DOHH2 (cell line): ENCODE data around the gene PMS1.

ENCODE experiments used
- H3F3A ChIP-seq: fragments of 200-600 bp; sonication (generic), shearing (Covaris generic); 2 replicates; pipeline ENCODE4 v1.6.0; 2016; ENCODE audit warnings: antibody characterized with exemption, mild to moderate bottlenecking; ENCODE audit not compliant: control insufficient read depth, insufficient read depth
- H3K27ac ChIP-seq: fragments of 200-600 bp; sonication (generic); 2 replicates; pipeline ENCODE4 v1.5.1; 2014; ENCODE audit warnings: low read depth, mild to moderate bottlenecking, low read length, moderate library complexity
- H3K27me3 ChIP-seq: fragments of 200-600 bp; sonication (generic); 2 replicates; pipeline ENCODE4 v1.6.1; 2014; ENCODE audit warnings: mild to moderate bottlenecking, low read length, mixed read lengths; ENCODE audit not compliant: control insufficient read depth
- H3K36me3 ChIP-seq: fragments of 200-600 bp; sonication (generic); 2 replicates; pipeline ENCODE4 v1.6.1; 2014; ENCODE audit warnings: mild to moderate bottlenecking, low read length, moderate library complexity, mixed read lengths; ENCODE audit not compliant: control insufficient read depth
- H3K4me1 ChIP-seq: fragments of 200-600 bp; sonication (generic); 2 replicates; pipeline ENCODE4 v1.6.1; 2014; ENCODE audit warnings: mild to moderate bottlenecking, low read length, mixed read lengths; ENCODE audit not compliant: control insufficient read depth
- H3K4me2 ChIP-seq: fragments of 200-600 bp; sonication (generic); 2 replicates; pipeline ENCODE4 v1.6.0; 2014; ENCODE audit warnings: mild to moderate bottlenecking, low read length, moderate library complexity
- H3K4me3 ChIP-seq: fragments of 200-600 bp; sonication (generic); 2 replicates; pipeline ENCODE4 v1.5.1; 2014; ENCODE audit warnings: mild to moderate bottlenecking, low read length, mixed read lengths
- H3K79me2 ChIP-seq: fragments of 200-600 bp; sonication (generic); 2 replicates; pipeline ENCODE4 v1.6.1; 2014; ENCODE audit warnings: mild to moderate bottlenecking, low read length, mixed read lengths; ENCODE audit not compliant: control insufficient read depth
- H3K9me2 ChIP-seq: fragments of 200-600 bp; sonication (generic); replicated peaks from 2 replicates; pipeline ENCODE4 v1.6.1; 2014; ENCODE audit warnings: mild to moderate bottlenecking, low read length, mixed read lengths; ENCODE audit not compliant: control insufficient read depth
- H3K9me3 ChIP-seq: fragments of 200-600 bp; sonication (generic); 2 replicates; pipeline ENCODE4 v1.6.1; 2014; ENCODE audit warnings: antibody characterized with exemption, low read length, mixed read lengths; ENCODE audit not compliant: control insufficient read depth, insufficient read depth
- H4K20me1 ChIP-seq: fragments of 200-600 bp; sonication (generic); 2 replicates; pipeline ENCODE4 v1.6.0; 2014; ENCODE audit warnings: low read depth, mild to moderate bottlenecking, antibody characterized with exemption, low read length, moderate library complexity; ENCODE audit not compliant: control insufficient read depth, insufficient read depth
- CTCF ChIP-seq: fragments of 200-600 bp; sonication (generic); IDR thresholded peaks from one replicate; pipeline ENCODE4 v1.5.1; 2014; ENCODE audit warnings: antibody characterized with exemption, mild to moderate bottlenecking, low read depth, low read length; ENCODE audit not compliant: poor library complexity, severe bottlenecking
- EZH2phosphoT487 ChIP-seq: fragments of 200-600 bp; sonication (generic); IDR thresholded peaks from 2 replicates; pipeline ENCODE4 v1.6.1; 2017; ENCODE audit warnings: borderline replicate concordance, mild to moderate bottlenecking, antibody characterized with exemption, low read length, moderate library complexity, mixed read lengths

The PMS1 gene

GRCh38 chr2:189837326-189837725 lies 53.1 kb downstream of the PMS1 start:
- no peaks in the 10 kb centered on the region for H3K27me3 ChIP-seq
- H3K27ac ChIP-seq = no peak overlapping the region
- no peaks in the 10 kb centered on the region for H3K9me2 ChIP-seq
- no peak overlapping the region for H3K4me2 ChIP-seq
- no peak overlapping the region for H3K4me3 ChIP-seq
- H4K20me1 ChIP-seq = no peaks in the 10 kb centered on the region
- no peaks in the 10 kb centered on the region for H3K79me2 ChIP-seq
- no peaks in the 10 kb centered on the region for H3K4me1 ChIP-seq
- peaks cover 26% of the 10 kb centered on the region for H3K36me3 ChIP-seq
- TF ChIP-seq EZH2phosphoT487 (no peak), CTCF (no peak)
- no peaks in the 10 kb centered on the region for H3K9me3 ChIP-seq
- no peaks in the 10 kb centered on the region for H3F3A ChIP-seq

GRCh38 chr2:189841019-189841418 lies 56.8 kb downstream of the PMS1 start:
- Histone ChIP-seq H3F3A (no peaks in the 10 kb centered on the region), H3K4me1 (no peaks in the 10 kb centered on the region), H3K9me2 (no peaks in the 10 kb centered on the region), H4K20me1 (no peaks in the 10 kb centered on the region), H3K27me3 (no peaks in the 10 kb centered on the region), H3K79me2 (no peaks in the 10 kb centered on the region), H3K4me3 (no peak overlapping the region), H3K27ac (no peak overlapping the region), H3K4me2 (no peak overlapping the region), H3K9me3 (no peaks in the 10 kb centered on the region), H3K36me3 (peaks cover 41% of the 10 kb centered on the region)
- TF ChIP-seq CTCF (no peak), EZH2phosphoT487 (no peak)

- H3K4me3 ChIP-seq = no peak overlapping the region
- H3K27ac ChIP-seq = no peak overlapping the region
- no peaks in the 10 kb centered on the region for H3K27me3 ChIP-seq
- H4K20me1 ChIP-seq = no peaks in the 10 kb centered on the region
- no peaks in the 10 kb centered on the region for H3F3A ChIP-seq
- peaks cover 65% of the 10 kb centered on the region for H3K36me3 ChIP-seq
- H3K4me2 ChIP-seq = no peak overlapping the region
- no peaks in the 10 kb centered on the region for H3K4me1 ChIP-seq
- H3K79me2 ChIP-seq = no peaks in the 10 kb centered on the region
- TF ChIP-seq EZH2phosphoT487 (no peak), CTCF (no peak)
- no peaks in the 10 kb centered on the region for H3K9me3 ChIP-seq
- H3K9me2 ChIP-seq = no peaks in the 10 kb centered on the region
Observed at GRCh38 chr2:189848276-189848675, 64.0 kb downstream of the PMS1 start.

- H3K36me3 ChIP-seq = peaks cover 65% of the 10 kb centered on the region
- no peaks in the 10 kb centered on the region for H3K4me1 ChIP-seq
- no peaks in the 10 kb centered on the region for H3K9me3 ChIP-seq
- TF ChIP-seq CTCF = no peak
- TF ChIP-seq EZH2phosphoT487 = no peak
- no peak overlapping the region for H3K27ac ChIP-seq
- no peaks in the 10 kb centered on the region for H3K27me3 ChIP-seq
- H3K9me2 ChIP-seq = no peaks in the 10 kb centered on the region
- no peaks in the 10 kb centered on the region for H4K20me1 ChIP-seq
- no peak overlapping the region for H3K4me2 ChIP-seq
- no peak overlapping the region for H3K4me3 ChIP-seq
- no peaks in the 10 kb centered on the region for H3F3A ChIP-seq
- no peaks in the 10 kb centered on the region for H3K79me2 ChIP-seq
Observed at GRCh38 chr2:189849550-189849949, 65.3 kb downstream of the PMS1 start.
